ENCODE measurements around the gene OR2J3. TPM values are rescaled to one million over a fixed set of nuclear protein-coding genes. Genes with fewer than 3 reads are reported as not detected.

Gene OR2J3
- total RNA-seq, 1 donor from 2014 or later, result 3.1 TPM

Other genes with a start within 250 kb of the OR2J3 start
- 44.1 TPM for gene TRIM27, start 184.1 kb upstream of the OR2J3 start, total RNA-seq (ENCODE audit: insufficient read depth, low replicate concordance)
- 7.7 TPM for gene ZNF311, start 102.7 kb upstream of the OR2J3 start, total RNA-seq (ENCODE audit: insufficient read depth, low replicate concordance)
- 1.2 TPM for gene OR2W1, start 62.9 kb upstream of the OR2J3 start, total RNA-seq (ENCODE audit: insufficient read depth, low replicate concordance)
- not detected for gene OR2B3, start 20.7 kb upstream of the OR2J3 start, total RNA-seq (ENCODE audit: insufficient read depth, low replicate concordance)
- gene OR2J1, start 8.6 kb upstream of the OR2J3 start, total RNA-seq (ENCODE audit: insufficient read depth, low replicate concordance), result 5.1 TPM
- 2.9 TPM for gene OR2J2, start 62.8 kb downstream of the OR2J3 start, total RNA-seq (ENCODE audit: insufficient read depth, low replicate concordance)
- gene OR14J1, start 193.6 kb downstream of the OR2J3 start, total RNA-seq (ENCODE audit: insufficient read depth, low replicate concordance), result 1.4 TPM

Data from umbilical cord (tissue), 1 donor.